ENCODE measurements around the gene EIF6.

EIF6 gene

GRCh38 chr20:35305682-35306556 is 21.3 kb upstream of the EIF6 start (continued):
- TF ChIP-seq, protein P1, sequence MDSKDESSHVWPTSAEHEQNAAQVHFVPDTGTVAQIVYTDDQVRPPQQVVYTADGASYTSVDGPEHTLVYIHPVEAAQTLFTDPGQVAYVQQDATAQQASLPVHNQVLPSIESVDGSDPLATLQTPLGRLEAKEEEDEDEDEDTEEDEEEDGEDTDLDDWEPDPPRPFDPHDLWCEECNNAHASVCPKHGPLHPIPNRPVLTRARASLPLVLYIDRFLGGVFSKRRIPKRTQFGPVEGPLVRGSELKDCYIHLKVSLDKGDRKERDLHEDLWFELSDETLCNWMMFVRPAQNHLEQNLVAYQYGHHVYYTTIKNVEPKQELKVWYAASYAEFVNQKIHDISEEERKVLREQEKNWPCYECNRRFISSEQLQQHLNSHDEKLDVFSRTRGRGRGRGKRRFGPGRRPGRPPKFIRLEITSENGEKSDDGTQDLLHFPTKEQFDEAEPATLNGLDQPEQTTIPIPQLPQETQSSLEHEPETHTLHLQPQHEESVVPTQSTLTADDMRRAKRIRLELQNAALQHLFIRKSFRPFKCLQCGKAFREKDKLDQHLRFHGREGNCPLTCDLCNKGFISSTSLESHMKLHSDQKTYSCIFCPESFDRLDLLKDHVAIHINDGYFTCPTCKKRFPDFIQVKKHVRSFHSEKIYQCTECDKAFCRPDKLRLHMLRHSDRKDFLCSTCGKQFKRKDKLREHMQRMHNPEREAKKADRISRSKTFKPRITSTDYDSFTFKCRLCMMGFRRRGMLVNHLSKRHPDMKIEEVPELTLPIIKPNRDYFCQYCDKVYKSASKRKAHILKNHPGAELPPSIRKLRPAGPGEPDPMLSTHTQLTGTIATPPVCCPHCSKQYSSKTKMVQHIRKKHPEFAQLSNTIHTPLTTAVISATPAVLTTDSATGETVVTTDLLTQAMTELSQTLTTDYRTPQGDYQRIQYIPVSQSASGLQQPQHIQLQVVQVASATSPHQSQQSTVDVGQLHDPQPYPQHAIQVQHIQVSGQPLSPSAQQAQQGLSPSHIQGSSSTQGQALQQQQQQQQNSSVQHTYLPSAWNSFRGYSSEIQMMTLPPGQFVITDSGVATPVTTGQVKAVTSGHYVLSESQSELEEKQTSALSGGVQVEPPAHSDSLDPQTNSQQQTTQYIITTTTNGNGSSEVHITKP (tag by site-specific recombination; IDR thresholded peaks at IDR 0.05), result 0 out of 2 replicates have a peak, but pooled peaks have one; percentile 45
- TF ChIP-seq ZNF521 (tag by site-specific recombination; IDR thresholded peaks at IDR 0.05) (no peak), ZNF423 (tag by site-specific recombination; IDR thresholded peaks at IDR 0.05) (no peak), ZNF37A (tag by site-specific recombination; IDR thresholded peaks at IDR 0.05) (no peak), ZSCAN5A (tag by site-specific recombination; IDR thresholded peaks at IDR 0.05) (no peak), ZNF324 (tag by site-specific recombination; IDR thresholded peaks at IDR 0.05) (peak; percentile 78; the same call in 1 of the 2 replicates), ZNF580 (tag by site-specific recombination; IDR thresholded peaks at IDR 0.05) (no peak), ZXDB (tag by site-specific recombination; IDR thresholded peaks at IDR 0.05) (peak; percentile 50), ZNF600 (tag by site-specific recombination; IDR thresholded peaks at IDR 0.05) (peak; percentile 84), ZNF155 (tag by site-specific recombination; IDR thresholded peaks at IDR 0.05) (no peak), ZNF639 (tag by site-specific recombination; IDR thresholded peaks at IDR 0.05) (peak; percentile 87; the same call in 1 of the 2 replicates), ZNF248 (tag by site-specific recombination; IDR thresholded peaks at IDR 0.05) (no peak), SALL2 (tag by site-specific recombination; IDR thresholded peaks at IDR 0.05; ENCODE audit: borderline replicate concordance) (no peak), INSM2 (tag by site-specific recombination; IDR thresholded peaks at IDR 0.05) (peak; percentile 66; the same call in 1 of the 2 replicates), ZNF837 (tag by site-specific recombination; IDR thresholded peaks at IDR 0.05) (no peak), BCL11A (tag by site-specific recombination; IDR thresholded peaks at IDR 0.05; ENCODE audit: low read depth) (peak; percentile 82)
- TF ChIP-seq, protein P2, sequence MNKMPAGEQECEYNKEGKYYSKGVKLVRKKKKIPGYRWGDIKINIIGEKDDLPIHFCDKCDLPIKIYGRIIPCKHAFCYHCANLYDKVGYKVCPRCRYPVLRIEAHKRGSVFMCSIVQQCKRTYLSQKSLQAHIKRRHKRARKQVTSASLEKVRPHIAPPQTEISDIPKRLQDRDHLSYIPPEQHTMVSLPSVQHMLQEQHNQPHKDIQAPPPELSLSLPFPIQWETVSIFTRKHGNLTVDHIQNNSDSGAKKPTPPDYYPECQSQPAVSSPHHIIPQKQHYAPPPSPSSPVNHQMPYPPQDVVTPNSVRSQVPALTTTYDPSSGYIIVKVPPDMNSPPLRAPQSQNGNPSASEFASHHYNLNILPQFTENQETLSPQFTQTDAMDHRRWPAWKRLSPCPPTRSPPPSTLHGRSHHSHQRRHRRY (tag by site-specific recombination; IDR thresholded peaks at IDR 0.05), result no peak
- TF ChIP-seq, protein P3, sequence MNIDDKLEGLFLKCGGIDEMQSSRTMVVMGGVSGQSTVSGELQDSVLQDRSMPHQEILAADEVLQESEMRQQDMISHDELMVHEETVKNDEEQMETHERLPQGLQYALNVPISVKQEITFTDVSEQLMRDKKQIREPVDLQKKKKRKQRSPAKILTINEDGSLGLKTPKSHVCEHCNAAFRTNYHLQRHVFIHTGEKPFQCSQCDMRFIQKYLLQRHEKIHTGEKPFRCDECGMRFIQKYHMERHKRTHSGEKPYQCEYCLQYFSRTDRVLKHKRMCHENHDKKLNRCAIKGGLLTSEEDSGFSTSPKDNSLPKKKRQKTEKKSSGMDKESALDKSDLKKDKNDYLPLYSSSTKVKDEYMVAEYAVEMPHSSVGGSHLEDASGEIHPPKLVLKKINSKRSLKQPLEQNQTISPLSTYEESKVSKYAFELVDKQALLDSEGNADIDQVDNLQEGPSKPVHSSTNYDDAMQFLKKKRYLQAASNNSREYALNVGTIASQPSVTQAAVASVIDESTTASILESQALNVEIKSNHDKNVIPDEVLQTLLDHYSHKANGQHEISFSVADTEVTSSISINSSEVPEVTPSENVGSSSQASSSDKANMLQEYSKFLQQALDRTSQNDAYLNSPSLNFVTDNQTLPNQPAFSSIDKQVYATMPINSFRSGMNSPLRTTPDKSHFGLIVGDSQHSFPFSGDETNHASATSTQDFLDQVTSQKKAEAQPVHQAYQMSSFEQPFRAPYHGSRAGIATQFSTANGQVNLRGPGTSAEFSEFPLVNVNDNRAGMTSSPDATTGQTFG (tag by site-specific recombination; IDR thresholded peaks at IDR 0.05; ENCODE audit: borderline replicate concordance), result no peak
- TF ChIP-seq, protein P4, sequence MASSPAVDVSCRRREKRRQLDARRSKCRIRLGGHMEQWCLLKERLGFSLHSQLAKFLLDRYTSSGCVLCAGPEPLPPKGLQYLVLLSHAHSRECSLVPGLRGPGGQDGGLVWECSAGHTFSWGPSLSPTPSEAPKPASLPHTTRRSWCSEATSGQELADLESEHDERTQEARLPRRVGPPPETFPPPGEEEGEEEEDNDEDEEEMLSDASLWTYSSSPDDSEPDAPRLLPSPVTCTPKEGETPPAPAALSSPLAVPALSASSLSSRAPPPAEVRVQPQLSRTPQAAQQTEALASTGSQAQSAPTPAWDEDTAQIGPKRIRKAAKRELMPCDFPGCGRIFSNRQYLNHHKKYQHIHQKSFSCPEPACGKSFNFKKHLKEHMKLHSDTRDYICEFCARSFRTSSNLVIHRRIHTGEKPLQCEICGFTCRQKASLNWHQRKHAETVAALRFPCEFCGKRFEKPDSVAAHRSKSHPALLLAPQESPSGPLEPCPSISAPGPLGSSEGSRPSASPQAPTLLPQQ (tag by site-specific recombination; IDR thresholded peaks at IDR 0.05), result peak; percentile 85
- TF ChIP-seq, protein P5, sequence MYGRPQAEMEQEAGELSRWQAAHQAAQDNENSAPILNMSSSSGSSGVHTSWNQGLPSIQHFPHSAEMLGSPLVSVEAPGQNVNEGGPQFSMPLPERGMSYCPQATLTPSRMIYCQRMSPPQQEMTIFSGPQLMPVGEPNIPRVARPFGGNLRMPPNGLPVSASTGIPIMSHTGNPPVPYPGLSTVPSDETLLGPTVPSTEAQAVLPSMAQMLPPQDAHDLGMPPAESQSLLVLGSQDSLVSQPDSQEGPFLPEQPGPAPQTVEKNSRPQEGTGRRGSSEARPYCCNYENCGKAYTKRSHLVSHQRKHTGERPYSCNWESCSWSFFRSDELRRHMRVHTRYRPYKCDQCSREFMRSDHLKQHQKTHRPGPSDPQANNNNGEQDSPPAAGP (tag by site-specific recombination; IDR thresholded peaks at IDR 0.05), result peak; percentile 35; the same call in 1 of the 2 replicates

All from HEK293 (cell line).